IMR-90 (cell line): Measurements from ENCODE around the gene METTL2B. TPM values are rescaled to one million over a fixed set of nuclear protein-coding genes. Genes with fewer than 3 reads are reported as not detected.
"Not testable (repeated sequence)": the region's sequence is repeated elsewhere in the genome, so short reads cannot be mapped to it uniquely, and the experiment has no call there.

Experiments used
- ATAC-seq: fragments of 200-7000 bp; cut with Tn5 transposase; 2 replicates; pipeline ENCODE4 v1.9.1; 2020; ENCODE audit warnings: low read depth, mild to moderate bottlenecking, moderate library complexity
- BruUV-seq: library from RNA; stranded (reverse); fragments of 400-500 nt; replicated peaks from 2 replicates; lab custom pipeline; 2021; lab: Mats Ljungman, UMichigan
- CTCF ChIA-PET: fragments of 300-600 bp; formaldehyde crosslinking; extraction: SDS; loops from one replicate; lab custom pipeline; 2021; ENCODE audit warnings: antibody characterized with exemption; lab: Yijun Ruan, JAX
- POLR2A ChIA-PET: fragments of 300-600 bp; sonication (Branson Sonifier 250); formaldehyde crosslinking; loops from one replicate; lab custom pipeline; 2022; ENCODE audit warnings: antibody characterized with exemption; ENCODE audit not compliant: unreplicated experiment; lab: Charles Lee
- DNase-seq: peaks from one replicate; pipeline ENCODE4 v3.0.0; 2013
- H2AFZ ChIP-seq: replicated peaks from 2 replicates; pipeline ENCODE3; 2013; ENCODE audit warnings: low read length, mild to moderate bottlenecking; ENCODE audit not compliant: poor library complexity
- H2AK5ac ChIP-seq: 2 replicates; pipeline ENCODE4 v1.6.1; 2013; ENCODE audit warnings: low read depth, low read length, inconsistent platforms
- H2AK9ac ChIP-seq: replicated peaks from 2 replicates; pipeline ENCODE3; 2013; ENCODE audit warnings: mild to moderate bottlenecking, low read depth, low read length, moderate library complexity; ENCODE audit not compliant: poor library complexity
- H2BK120ac ChIP-seq: 2 replicates; pipeline ENCODE4 v1.6.1; 2013; ENCODE audit warnings: low read depth, low read length, inconsistent platforms
- H2BK15ac ChIP-seq: 3 replicates; pipeline ENCODE4 v1.6.1; 2013; ENCODE audit warnings: low read depth, low read length, inconsistent platforms
- H2BK20ac ChIP-seq: 2 replicates; pipeline ENCODE4 v1.6.1; 2013; ENCODE audit warnings: low read depth, mild to moderate bottlenecking, inconsistent platforms, low read length, moderate library complexity
- H2BK5ac ChIP-seq: 2 replicates; pipeline ENCODE4 v1.6.1; 2013; ENCODE audit warnings: mild to moderate bottlenecking, low read depth, low read length, inconsistent platforms; ENCODE audit not compliant: poor library complexity, severe bottlenecking
- H3K14ac ChIP-seq: replicated peaks from 2 replicates; pipeline ENCODE4 v1.6.1; 2013; ENCODE audit warnings: low read depth, low read length, inconsistent platforms
- H3K18ac ChIP-seq: 2 replicates; pipeline ENCODE4 v1.6.1; 2013; ENCODE audit warnings: low read depth, low read length, control low read depth
- H3K23ac ChIP-seq: 2 replicates; pipeline ENCODE4 v1.6.1; 2013; ENCODE audit warnings: low read depth, low read length, inconsistent platforms
- H3K27ac ChIP-seq: 2 replicates; pipeline ENCODE4 v1.5.1; 2013; ENCODE audit warnings: mild to moderate bottlenecking, control low read depth, low read length; ENCODE audit not compliant: insufficient read depth
- H3K27me3 ChIP-seq: 2 replicates; pipeline ENCODE4 v1.6.1; 2013; ENCODE audit warnings: low read length; ENCODE audit not compliant: control insufficient read depth, insufficient read depth
- H3K36me3 ChIP-seq: 2 replicates; pipeline ENCODE4 v1.6.1; 2013; ENCODE audit warnings: low read length, mixed read lengths; ENCODE audit not compliant: control insufficient read depth, insufficient read depth
- H3K4ac ChIP-seq: 2 replicates; pipeline ENCODE4 v1.6.1; 2013; ENCODE audit warnings: low read depth, low read length, inconsistent platforms
- H3K4me1 ChIP-seq: 2 replicates; pipeline ENCODE4 v1.6.1; 2013; ENCODE audit warnings: low read length, mixed read lengths; ENCODE audit not compliant: control insufficient read depth, insufficient read depth
- H3K4me2 ChIP-seq: 2 replicates; pipeline ENCODE4 v1.6.1; 2013; ENCODE audit warnings: low read depth, mild to moderate bottlenecking, control low read depth, low read length, moderate library complexity
- H3K4me3 ChIP-seq: 2 replicates; pipeline ENCODE4 v1.5.1; 2013; ENCODE audit warnings: low read depth, mild to moderate bottlenecking, control low read depth, low read length, moderate library complexity; ENCODE audit not compliant: insufficient read depth
- H3K56ac ChIP-seq: 2 replicates; pipeline ENCODE4 v1.6.1; 2013; ENCODE audit warnings: low read length, inconsistent platforms; ENCODE audit not compliant: insufficient read depth; ENCODE audit errors: extremely low read depth
- H3K79me1 ChIP-seq, 2 experiments: 2 replicates each; pipeline ENCODE4 v1.6.1; 2013; ENCODE audit warnings: low read length in 2 of 2, inconsistent platforms in 1 of 2, low read depth in 1 of 2
- H3K9ac ChIP-seq: 2 replicates; pipeline ENCODE4 v1.6.1; 2013; ENCODE audit warnings: low read depth, low read length, control low read depth
- H3K9me1 ChIP-seq: 2 replicates; pipeline ENCODE4 v1.6.1; 2013; ENCODE audit warnings: low read length, inconsistent platforms; ENCODE audit not compliant: insufficient read depth
- H3K9me3 ChIP-seq: 2 replicates; pipeline ENCODE4 v1.6.1; 2013; ENCODE audit warnings: low read length; ENCODE audit not compliant: control insufficient read depth, insufficient read depth
- H4K20me1 ChIP-seq: 2 replicates; pipeline ENCODE4 v1.6.1; 2013; ENCODE audit warnings: low read length, inconsistent platforms; ENCODE audit not compliant: insufficient read depth
- H4K5ac ChIP-seq: 2 replicates; pipeline ENCODE4 v1.6.1; 2013; ENCODE audit warnings: mild to moderate bottlenecking, low read depth, low read length, control low read depth
- H4K8ac ChIP-seq, 2 experiments: 2 replicates each; pipeline ENCODE4 v1.6.1; 2013; ENCODE audit warnings: low read depth in 2 of 2, low read length in 2 of 2, control low read depth in 1 of 2, inconsistent platforms in 1 of 2
- H4K91ac ChIP-seq: 2 replicates; pipeline ENCODE4 v1.6.1; 2013; ENCODE audit warnings: low read depth, low read length, inconsistent platforms; ENCODE audit not compliant: insufficient read depth
- WGBS, 2 experiments: methylation state at CpG; one replicate each; pipeline versions ENCODE4 v1.1.5 to v1.1.7; 2013; ENCODE audit warnings: missing lambda C conversion rate in 2 of 2; ENCODE audit not compliant: insufficient read length in 1 of 2; ENCODE audit errors: extremely low coverage in 2 of 2; 5-methylcytosine and 5-hydroxymethylcytosine counted together
- dilution Hi-C: fragments of 300-500 bp; cut with HindIII; formaldehyde crosslinking; loops from one replicate; pipeline ENCODE4 v1.14.3; 2018; ENCODE audit warnings: low sequenced_read_pairs; ENCODE audit not compliant: unreplicated experiment
- in situ Hi-C: fragments of 300-500 bp; cut with MboI; formaldehyde crosslinking; loops from 3 replicates; pipeline ENCODE4 v1.14.3; 2019; ENCODE audit warnings: low sequenced_read_pairs, inconsistent platforms, mixed read lengths
- intact Hi-C: fragments of 100-400 bp; cut with micrococcal nuclease; formaldehyde crosslinking; loops from 2 replicates; pipeline ENCODE4 v1.10.0; 2022
- polyA plus RNA-seq, 3 experiments: library from polyadenylated mRNA; depleted of rRNA; stranded (reverse); fragments of >200 nt; gene quantifications; 2 replicates each; pipeline ENCODE4 v1.2.3, GENCODE V29; 2012; ENCODE audit warnings: low replicate concordance in 1 of 3
- total RNA-seq: library from RNA; depleted of rRNA; stranded (reverse); fragments of >200 nt; gene quantifications from 2 replicates; pipeline ENCODE4 v1.2.3, GENCODE V29; 2012

The METTL2B gene
- total and polyA plus RNA-seq, 2 of the 4 experiments (the other 2 are of a cell fraction): 18.0 to 34.2 TPM

DNA sequence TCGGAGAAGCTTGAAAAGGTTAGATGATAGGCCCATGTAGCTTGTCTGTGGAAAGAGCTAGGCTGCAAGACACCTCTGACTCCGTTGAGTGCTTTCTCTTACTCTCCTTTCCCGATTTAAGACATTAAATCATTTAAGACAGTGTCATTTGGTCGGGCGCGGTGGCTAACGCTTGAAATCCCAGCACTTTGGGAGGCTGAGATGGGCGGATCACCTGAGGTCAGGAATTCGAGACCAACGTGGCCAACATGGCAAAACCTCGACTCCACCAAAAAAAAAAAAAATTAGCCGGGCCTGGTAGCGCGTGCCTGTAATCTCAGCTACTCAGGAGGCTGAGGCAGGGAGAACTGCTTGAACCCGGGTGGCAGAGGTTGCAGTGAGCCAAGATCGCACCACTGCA lies 52.6 kb downstream of the METTL2B start:
- H4K8ac ChIP-seq, H3K56ac ChIP-seq, H3K4me2 ChIP-seq, H2AK5ac ChIP-seq, H3K27me3 ChIP-seq, H3K18ac ChIP-seq, ATAC-seq, in situ Hi-C loops, BruUV-seq, H3K9me3 ChIP-seq, H3K9me1 ChIP-seq, intact Hi-C loops, CTCF ChIA-PET, H4K20me1 ChIP-seq, H4K5ac ChIP-seq, H3K14ac ChIP-seq, H2BK15ac ChIP-seq, H2BK20ac ChIP-seq, H3K27ac ChIP-seq, H3K4me1 ChIP-seq, POLR2A ChIA-PET, H3K4ac ChIP-seq, H3K36me3 ChIP-seq, H2BK5ac ChIP-seq, DNase-seq, H2BK120ac ChIP-seq, H3K23ac ChIP-seq, H3K9ac ChIP-seq, dilution Hi-C loops, H2AFZ ChIP-seq, H3K4me3 ChIP-seq, H4K91ac ChIP-seq, H2AK9ac ChIP-seq: not testable (repeated sequence)
- peaks cover 4 to 18% of the 10 kb centered on the region in 2 experiments for H3K79me1 ChIP-seq
- WGBS, 2 experiments: 100% methylated on average over 1 of the region's 16 CpGs; no CpG with 5 or more reads in 1 of the 2 experiments

- H3K27me3 ChIP-seq, BruUV-seq, H3K9me1 ChIP-seq, H3K56ac ChIP-seq, H2AK9ac ChIP-seq, DNase-seq, dilution Hi-C loops, H3K36me3 ChIP-seq, H3K9me3 ChIP-seq, H3K18ac ChIP-seq, H2BK120ac ChIP-seq, H2BK20ac ChIP-seq, H4K91ac ChIP-seq, CTCF ChIA-PET, POLR2A ChIA-PET, H4K5ac ChIP-seq, intact Hi-C loops, H2AFZ ChIP-seq, in situ Hi-C loops, H3K4me1 ChIP-seq, H2BK15ac ChIP-seq, H4K20me1 ChIP-seq: not testable (repeated sequence)
- H3K27ac ChIP-seq: peak overlapping the region; percentile 81
- peak overlapping the region; percentile 59; the same call in 1 of the 2 replicates for H3K14ac ChIP-seq
- ATAC-seq: peak; percentile 5
- H2BK5ac ChIP-seq: peak overlapping the region; percentile 91
- WGBS, 2 experiments: 0% methylated on average over 3 of the region's 50 CpGs; no CpG with 5 or more reads in 1 of the 2 experiments
- peak overlapping the region; percentile 90 for H3K4me2 ChIP-seq
- H3K79me1 ChIP-seq: peaks cover 4 to 18% of the 10 kb centered on the region in 2 experiments
- peak overlapping the region; percentile 63 for H3K4me3 ChIP-seq
- H3K4ac ChIP-seq: peak overlapping the region; percentile 50
- peak overlapping the region; percentile 76 for H3K9ac ChIP-seq
- peak overlapping the region; percentile 73; the same call in 1 of the 2 replicates for H2AK5ac ChIP-seq
- peak overlapping the region; percentile 66; the same call in 1 of the 2 replicates for H3K23ac ChIP-seq
- peak overlapping the region; percentile 49 to 53; a peak in 2 of 4 replicates for H4K8ac ChIP-seq
These were observed 53.7 kb downstream of the METTL2B start for GRCh38 chr7:128530121-128530854.
